Left colon (tissue), 2 donors: Measurements from ENCODE around the gene MAGEH1. TPM values are rescaled to one million over a fixed set of nuclear protein-coding genes. Genes with fewer than 3 reads are reported as not detected.
"Not testable (repeated sequence)": the region's sequence is repeated elsewhere in the genome, so short reads cannot be mapped to it uniquely, and the experiment has no call there.

Experiments used
- ATAC-seq: fragments of 200-7000 bp; cut with Tn5 transposase; one replicate; pipeline ENCODE4 v1.9.1; 2020; ENCODE audit warnings: mild to moderate bottlenecking, moderate library complexity
- DNase-seq, 2 donors: peaks; one replicate each; pipeline ENCODE4 v3.0.0-alpha.2; 2020
- intact Hi-C, 2 donors: fragments of 100-400 bp; cut with DNase I in 1 of 2; cut with micrococcal nuclease in 1 of 2; formaldehyde crosslinking; loops; one replicate each; pipeline versions ENCODE4 v1.11.2 to v1.14.0; 2022; cut with DNase I, micrococcal nuclease
- long read RNA-seq: library from polyadenylated mRNA; unstranded; transcript quantifications from one replicate; pipeline ENCODE4 v2.0.0, GENCODE V29; 2021
- total RNA-seq, 2 donors: library from RNA; stranded (reverse); fragmentation: NEBNext Ultra II Directional; extraction: Animal tissue kit (Norgen Biotek cat#: 25700); gene quantifications; one replicate each; pipeline ENCODE4 v1.2.1, GENCODE V29; 2021
- donor health status: DM: no; HTN: no; CAD: no.
- donor health status: DM: yes; HTN: yes; CAD: no.

The MAGEH1 gene
- total RNA-seq: 1 to 10 TPM; 4.5 to 8.3 TPM
- long read RNA-seq, transcript MAGEH1-201 (1 exons, 1,462 nt): major isoform, 5 of 5 reads
- long read RNA-seq, partial matches to known transcripts: 0 of 5 reads
- long read RNA-seq, other reads (novel, unspliced or antisense): 0 of 5 reads

- intact Hi-C loops: no loop called here
- peak; percentile 98 for ATAC-seq
- DNase-seq: peak; percentile 81 to 82
Measured at GRCh38 chrX:55451990-55452832, at the start of gene MAGEH1. MAGEH1 (plus strand) TSS chrX:55452127; CDS start chrX:55452375, 248 bp downstream.

GRCh38 chrX:55427079-55427478 lies 24.8 kb upstream of the MAGEH1 start:
- intact Hi-C loops, DNase-seq, ATAC-seq: not testable (repeated sequence)

GRCh38 chrX:55443468-55443867 lies 8.5 kb upstream of the MAGEH1 start:
- intact Hi-C loops, DNase-seq, ATAC-seq: not testable (repeated sequence)

GRCh38 chrX:55450259-55450658 lies 1.7 kb upstream of the MAGEH1 start:
- no peak for ATAC-seq
- no peak for DNase-seq
- intact Hi-C loops: no loop called here

GRCh38 chrX:55451141-55451540 lies 786 bp upstream of the MAGEH1 start:
- DNase-seq: no peak
- ATAC-seq: no peak
- intact Hi-C loops: no loop called here

- ATAC-seq (peak; percentile 48), DNase-seq (no peak)
- intact Hi-C loops: no loop called here
Measured at GRCh38 chrX:55451626-55451989, 319 bp upstream of the MAGEH1 start.

- ATAC-seq (no peak), DNase-seq (no peak)
- intact Hi-C loops: no loop called here
Measured at GRCh38 chrX:55452833-55453124, 852 bp downstream of the MAGEH1 start.

GRCh38 chrX:55455708-55456107 lies 3.8 kb downstream of the MAGEH1 start:
- intact Hi-C loops, DNase-seq, ATAC-seq: not testable (repeated sequence)

GRCh38 chrX:55459426-55459825 lies 7.5 kb downstream of the MAGEH1 start:
- ATAC-seq, DNase-seq, intact Hi-C loops: not testable (repeated sequence)

GRCh38 chrX:55459926-55460325 lies 8.0 kb downstream of the MAGEH1 start:
- ATAC-seq, intact Hi-C loops, DNase-seq: not testable (repeated sequence)

GRCh38 chrX:55464050-55464449 lies 12.1 kb downstream of the MAGEH1 start:
- ATAC-seq, DNase-seq, intact Hi-C loops: not testable (repeated sequence)

- ATAC-seq, DNase-seq, intact Hi-C loops: not testable (repeated sequence)
Measured at GRCh38 chrX:55465108-55465507, 13.2 kb downstream of the MAGEH1 start.

GRCh38 chrX:55465791-55466190 lies 13.9 kb downstream of the MAGEH1 start:
- ATAC-seq, DNase-seq, intact Hi-C loops: not testable (repeated sequence)

GRCh38 chrX:55479956-55480355 lies 28.0 kb downstream of the MAGEH1 start:
- DNase-seq, intact Hi-C loops, ATAC-seq: not testable (repeated sequence)

- DNase-seq (no peak), ATAC-seq (no peak)
- intact Hi-C loops: no loop called here
Measured at GRCh38 chrX:55480390-55481062, 28.6 kb downstream of the MAGEH1 start.

- ATAC-seq: no peak
Measured at GRCh38 chrX:55484948-55485347, 33.0 kb downstream of the MAGEH1 start.

GRCh38 chrX:55486736-55487135 lies 34.8 kb downstream of the MAGEH1 start:
- ATAC-seq: no peak
- no peak for DNase-seq
- intact Hi-C loops: no loop called here

More at GRCh38 chrX:55484948-55485347, 33.0 kb downstream of the MAGEH1 start:
- DNase-seq: no peak
- intact Hi-C loops: no loop called here

- DNase-seq: no peak
- ATAC-seq: no peak
- intact Hi-C loops: no loop called here
Measured at GRCh38 chrX:55487143-55487542, 35.2 kb downstream of the MAGEH1 start.

GRCh38 chrX:55488006-55488592 lies 36.2 kb downstream of the MAGEH1 start:
- intact Hi-C loops: no loop called here
- DNase-seq (no peak), ATAC-seq (no peak)
